K562 (cell line): ENCODE results near the gene CLEC18C. TPM values are rescaled to one million over a fixed set of nuclear protein-coding genes. Genes with fewer than 3 reads are reported as not detected.

ENCODE experiments used
- ATAC-seq: fragments of 200-7000 bp; cut with Tn5 transposase; 3 replicates; pipeline ENCODE4 v1.9.1; 2020; ENCODE audit warnings: moderate library complexity
- BruUV-seq: library from RNA; stranded (reverse); fragments of 400-500 nt; replicated peaks from 2 replicates; lab custom pipeline; 2021; lab: Mats Ljungman, UMichigan
- CTCF ChIA-PET: fragments of 300-600 bp; formaldehyde crosslinking; extraction: SDS; loops from one replicate; lab custom pipeline; 2021; ENCODE audit warnings: low intra/inter-chr PET ratio; lab: Yijun Ruan, JAX
- POLR2A ChIA-PET: fragments of 300-600, 350-650 bp; sonication (Branson Sonifier 250); formaldehyde crosslinking; extraction: SDS; loops from one replicate; lab custom pipeline; 2021; ENCODE audit warnings: antibody characterized with exemption, inconsistent platforms; lab: Yijun Ruan, JAX
- DNase-seq, 4 experiments: peaks; one replicate each; pipeline versions ENCODE4 v3.0.0 to v3.0.0-alpha.2; 2011 to 2018; ENCODE audit warnings: low spot score in 3 of 4, mixed read lengths in 3 of 4; ENCODE audit errors: extremely low read depth in 1 of 4
- FAIRE-seq: peaks from 2 replicates; lab custom pipeline; 2011; peaks lifted over from hg19 to GRCh38; lab: Jason Lieb, UNC
- H2AFZ ChIP-seq: 2 replicates; pipeline ENCODE4 v1.6.0; 2011; ENCODE audit warnings: low read depth, low read length, control low read depth, inconsistent platforms
- H3K27ac ChIP-seq: fragments of 200-600 bp; 3 replicates; pipeline ENCODE4 v1.8.0; 2011; ENCODE audit warnings: low read depth, mild to moderate bottlenecking, control low read depth, inconsistent platforms, low read length, moderate library complexity, mixed read lengths; ENCODE audit errors: extremely low read depth
- H3K27me3 ChIP-seq, 2 experiments: fragments of 300-600 bp in 1 of 2; 2 replicates in 1 of 2; 3 replicates in 1 of 2; pipeline versions ENCODE4 v1.6.0 to v1.8.0; 2011; ENCODE audit warnings: inconsistent platforms in 2 of 2, low read length in 2 of 2, mild to moderate bottlenecking in 1 of 2, mixed read lengths in 1 of 2, moderate library complexity in 1 of 2; ENCODE audit not compliant: control insufficient read depth in 2 of 2, insufficient read depth in 2 of 2
- H3K36me3 ChIP-seq: fragments of 300-600 bp; 3 replicates; pipeline ENCODE4 v1.8.0; 2011; ENCODE audit warnings: mild to moderate bottlenecking, low read length, inconsistent platforms; ENCODE audit not compliant: control insufficient read depth, insufficient read depth
- H3K4me1 ChIP-seq, 2 experiments: fragments of 200-600 bp in 1 of 2; replicated peaks in 1 of 2; 2 replicates in 1 of 2; 3 replicates in 1 of 2; pipeline versions ENCODE4 v1.5.1 to v1.8.0; 2011; ENCODE audit warnings: inconsistent platforms in 2 of 2, low read length in 2 of 2, mild to moderate bottlenecking in 1 of 2, mixed read lengths in 1 of 2, moderate library complexity in 1 of 2; ENCODE audit not compliant: control insufficient read depth in 2 of 2, insufficient read depth in 2 of 2
- H3K4me2 ChIP-seq: 2 replicates; pipeline ENCODE4 v1.6.1; 2011; ENCODE audit warnings: low read length, control low read depth, inconsistent platforms, mixed read lengths; ENCODE audit not compliant: insufficient read depth
- H3K4me3 ChIP-seq: fragments of 200-600 bp; sonication (generic), shearing (Covaris generic); 2 replicates; pipeline ENCODE4 v1.5.1; 2016; ENCODE audit warnings: control low read depth, inconsistent platforms
- H3K79me2 ChIP-seq: fragments of 200-600 bp; 3 replicates; pipeline ENCODE4 v1.8.0; 2011; ENCODE audit warnings: low read length, inconsistent platforms; ENCODE audit not compliant: control insufficient read depth, insufficient read depth
- H3K9ac ChIP-seq, 2 experiments: 2 replicates each; pipeline versions ENCODE4 v1.6.0 to v1.6.1; 2011; ENCODE audit warnings: low read depth in 2 of 2, low read length in 2 of 2, control low read depth in 1 of 2, inconsistent platforms in 1 of 2, mild to moderate bottlenecking in 1 of 2, mixed read lengths in 1 of 2; ENCODE audit not compliant: insufficient read depth in 1 of 2
- H3K9me1 ChIP-seq: one replicate; pipeline ENCODE4 v1.6.0; 2011; ENCODE audit warnings: inconsistent platforms, mild to moderate bottlenecking, low read length, moderate library complexity; ENCODE audit not compliant: control insufficient read depth, insufficient read depth
- H3K9me3 ChIP-seq: replicated peaks from 2 replicates; pipeline ENCODE4 v1.5.1; 2011; ENCODE audit warnings: low read depth, low read length, inconsistent platforms; ENCODE audit not compliant: control insufficient read depth, insufficient read depth
- H4K20me1 ChIP-seq: replicated peaks from 2 replicates; pipeline ENCODE4 v1.6.1; 2011; ENCODE audit warnings: low read length, inconsistent platforms, mixed read lengths; ENCODE audit not compliant: control insufficient read depth, insufficient read depth
- HNRNPL ChIP-seq: fragments of 200-400 bp; formaldehyde crosslinking; IDR thresholded peaks from 2 replicates; pipeline ENCODE4 v1.6.1; 2017; ENCODE audit warnings: low read depth, mild to moderate bottlenecking, low read length
- NCOA6 ChIP-seq: fragments of 450-650 bp; IDR thresholded peaks from 2 replicates; pipeline ENCODE4 v1.6.1; 2017; ENCODE audit warnings: mild to moderate bottlenecking
- TAF15 ChIP-seq: fragments of 200-400 bp; formaldehyde crosslinking; IDR thresholded peaks from 2 replicates; pipeline ENCODE4 v1.6.1; 2017; ENCODE audit warnings: mild to moderate bottlenecking, low read depth, low read length, moderate library complexity
- ZNF551 ChIP-seq: fragments of 250-450 bp; sonication (Bioruptor Pico); IDR thresholded peaks from 2 replicates; pipeline ENCODE4 v1.5.0; 2021; ENCODE audit warnings: mild to moderate bottlenecking, moderate library complexity
- ZNF668 ChIP-seq: fragments of 250-450 bp; sonication (Bioruptor Pico); IDR thresholded peaks from 2 replicates; pipeline ENCODE4 v1.8.0; 2022; ENCODE audit warnings: mild to moderate bottlenecking, inconsistent platforms
- WGBS: fragments of 100-300 bp; shearing (Covaris generic); methylation state at CpG from one replicate; pipeline ENCODE4 v1.1.6; 2016; ENCODE audit warnings: low coverage, mixed read lengths; ENCODE audit not compliant: insufficient coverage; ENCODE audit errors: missing lambda C conversion rate; 5-methylcytosine and 5-hydroxymethylcytosine counted together
- in situ Hi-C: fragments of 300-500 bp; cut with MboI; formaldehyde crosslinking; loops from 4 replicates; pipeline ENCODE4 v1.15.0; 2018; ENCODE audit warnings: inconsistent platforms, mixed read lengths
- intact Hi-C: fragments of 100-400 bp; cut with micrococcal nuclease; formaldehyde crosslinking; loops from 2 replicates; pipeline ENCODE4 v1.14.2; 2022
- polyA plus RNA-seq, 8 experiments: library from polyadenylated mRNA; depleted of rRNA in 4 of 8; stranded (reverse) in 5 of 8; unstranded in 3 of 8; fragments of >200 nt; fragmentation: Nextera tagmentation in 2 of 8; fragmentation: Illumina TruSeq in 1 of 8; extraction: Ambion mirVana in 2 of 8; extraction: Trizol in 1 of 8; gene quantifications; 2 replicates each; pipeline versions ENCODE4 v1.2.1 to v1.2.3, GENCODE V29; 2011 to 2014; ENCODE audit warnings: inconsistent platforms in 1 of 8, missing spikeins in 1 of 8
- total RNA-seq, 7 experiments: library from RNA; depleted of rRNA in 6 of 7; stranded (reverse); fragments of >200 nt in 6 of 7; fragmentation: Illumina TruSeq in 2 of 7; extraction: Trizol in 2 of 7; gene quantifications; 2 replicates each; pipeline versions ENCODE4 v1.2.1 to v1.2.3, GENCODE V29; 2011 to 2021; ENCODE audit warnings: low replicate concordance in 1 of 7
- TF ChIP-seq, protein P1 (sequence below): IDR thresholded peaks from 2 replicates; pipeline ENCODE4 v1.6.1; 2012; ENCODE audit warnings: low read depth, low read length, improper control_type of control experiment, borderline replicate concordance

Gene CLEC18C
- total and polyA plus RNA-seq, 9 of the 15 experiments (the other 6 are each of a cell fraction or from before 2014, with no cell fraction given) = 0.06 to 1.0 (median 0.54) TPM; not detected in 2

DNA sequence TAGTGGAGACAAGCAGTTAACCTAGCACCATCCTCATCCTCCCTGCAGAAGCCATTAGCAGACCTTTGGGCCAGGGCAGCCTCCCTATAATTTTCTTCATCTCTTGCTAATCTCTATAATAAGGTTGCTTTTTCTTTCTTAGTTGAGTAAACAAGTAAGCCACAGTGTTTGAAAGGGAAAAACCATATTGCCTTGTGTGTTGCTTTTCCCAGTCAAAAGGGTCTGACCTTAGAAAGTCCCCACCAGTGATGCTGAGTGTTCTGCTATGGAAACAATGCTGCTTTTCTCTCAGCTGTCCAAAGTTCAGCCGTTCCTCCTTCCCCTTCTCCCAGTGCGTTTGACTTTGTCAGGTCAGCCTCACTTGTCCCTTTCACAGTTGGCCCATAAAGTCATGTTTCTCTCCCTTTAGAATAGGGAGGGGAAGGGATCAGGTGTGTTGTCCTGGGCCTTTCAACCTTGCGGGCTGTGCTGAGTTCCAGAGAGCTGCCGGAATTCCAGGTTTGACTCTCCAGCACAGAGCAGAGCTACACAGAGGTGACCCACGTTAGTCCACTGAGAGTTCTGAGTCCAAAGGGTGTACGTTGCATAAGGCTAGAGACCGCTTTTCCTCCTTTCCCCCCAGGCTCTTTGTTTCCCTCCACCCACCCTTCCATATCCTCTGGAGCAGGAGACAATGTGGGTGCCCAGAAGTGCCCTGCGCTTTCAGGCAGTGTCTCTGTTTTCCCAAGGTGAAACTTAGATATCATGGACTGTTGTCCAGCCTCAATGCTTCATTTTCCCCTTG, 15.9 kb upstream of the CLEC18C start:
- CTCF ChIA-PET = no interaction called here
- no peaks in the 10 kb centered on the region for H3K27me3 ChIP-seq
- H3K9me1 ChIP-seq = no peaks in the 10 kb centered on the region
- H3K36me3 ChIP-seq = peaks cover 91% of the 10 kb centered on the region
- no peaks in the 10 kb centered on the region for H3K9me3 ChIP-seq
- H4K20me1 ChIP-seq = peaks cover 3% of the 10 kb centered on the region; the same call in 1 of the 2 replicates
- WGBS = 83% methylated on average over 8 of the region's 8 CpGs
- DNase-seq = peak in 2 of 4 experiments; percentile 9 to 13
- in situ Hi-C loops = no loop called here
- H3K79me2 ChIP-seq = no peaks in the 10 kb centered on the region
- H3K4me2 ChIP-seq = no peak overlapping the region
- H2AFZ ChIP-seq = no peak overlapping the region
- no TSS peak for BruUV-seq
- H3K4me1 ChIP-seq = peaks cover 0 to 3% of the 10 kb centered on the region in 2 experiments; a peak in 1 of 5 replicates
- no peak for TF ChIP-seq TAF15
- TF ChIP-seq ZNF668 = no peak
- TF ChIP-seq ZNF551 (CRISPR knock-in tag) = no peak
- TF ChIP-seq, protein P1, sequence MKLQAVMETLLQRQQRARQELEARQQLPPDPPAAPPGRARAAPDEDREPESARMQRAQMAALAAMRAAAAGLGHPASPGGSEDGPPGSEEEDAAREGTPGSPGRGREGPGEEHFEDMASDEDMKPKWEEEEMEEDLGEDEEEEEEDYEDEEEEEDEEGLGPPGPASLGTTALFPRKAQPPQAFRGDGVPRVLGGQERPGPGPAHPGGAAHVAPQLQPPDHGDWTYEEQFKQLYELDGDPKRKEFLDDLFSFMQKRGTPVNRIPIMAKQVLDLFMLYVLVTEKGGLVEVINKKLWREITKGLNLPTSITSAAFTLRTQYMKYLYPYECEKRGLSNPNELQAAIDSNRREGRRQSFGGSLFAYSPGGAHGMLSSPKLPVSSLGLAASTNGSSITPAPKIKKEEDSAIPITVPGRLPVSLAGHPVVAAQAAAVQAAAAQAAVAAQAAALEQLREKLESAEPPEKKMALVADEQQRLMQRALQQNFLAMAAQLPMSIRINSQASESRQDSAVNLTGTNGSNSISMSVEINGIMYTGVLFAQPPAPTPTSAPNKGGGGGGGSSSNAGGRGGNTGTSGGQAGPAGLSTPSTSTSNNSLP = no peak
- TF ChIP-seq HNRNPL = no peak
- no peak for TF ChIP-seq NCOA6
- TF ChIP-seq, all 486 proteins: peak for 0
- H3K9ac ChIP-seq = no peak overlapping the region
- H3K27ac ChIP-seq = no peak overlapping the region
- ATAC-seq = no peak
- POLR2A ChIA-PET = interaction anchor here (0.7 kb wide), 1 partner anchor 500 kb away, joined by 3 read pairs; no protein-coding TSS in a partner anchor
- intact Hi-C loops = no loop called here
- H3K4me3 ChIP-seq = no peak overlapping the region
- FAIRE-seq = no peak
